DOHH2 (cell line): ENCODE data around the gene LPAR1.

Source experiments
- H3F3A ChIP-seq: fragments of 200-600 bp; sonication (generic), shearing (Covaris generic); 2 replicates; pipeline ENCODE4 v1.6.0; 2016; ENCODE audit warnings: antibody characterized with exemption, mild to moderate bottlenecking; ENCODE audit not compliant: control insufficient read depth, insufficient read depth
- H3K27ac ChIP-seq: fragments of 200-600 bp; sonication (generic); 2 replicates; pipeline ENCODE4 v1.5.1; 2014; ENCODE audit warnings: low read depth, mild to moderate bottlenecking, low read length, moderate library complexity
- H3K27me3 ChIP-seq: fragments of 200-600 bp; sonication (generic); 2 replicates; pipeline ENCODE4 v1.6.1; 2014; ENCODE audit warnings: mild to moderate bottlenecking, low read length, mixed read lengths; ENCODE audit not compliant: control insufficient read depth
- H3K36me3 ChIP-seq: fragments of 200-600 bp; sonication (generic); 2 replicates; pipeline ENCODE4 v1.6.1; 2014; ENCODE audit warnings: mild to moderate bottlenecking, low read length, moderate library complexity, mixed read lengths; ENCODE audit not compliant: control insufficient read depth
- H3K4me1 ChIP-seq: fragments of 200-600 bp; sonication (generic); 2 replicates; pipeline ENCODE4 v1.6.1; 2014; ENCODE audit warnings: mild to moderate bottlenecking, low read length, mixed read lengths; ENCODE audit not compliant: control insufficient read depth
- H3K4me2 ChIP-seq: fragments of 200-600 bp; sonication (generic); 2 replicates; pipeline ENCODE4 v1.6.0; 2014; ENCODE audit warnings: mild to moderate bottlenecking, low read length, moderate library complexity
- H3K4me3 ChIP-seq: fragments of 200-600 bp; sonication (generic); 2 replicates; pipeline ENCODE4 v1.5.1; 2014; ENCODE audit warnings: mild to moderate bottlenecking, low read length, mixed read lengths
- H3K79me2 ChIP-seq: fragments of 200-600 bp; sonication (generic); 2 replicates; pipeline ENCODE4 v1.6.1; 2014; ENCODE audit warnings: mild to moderate bottlenecking, low read length, mixed read lengths; ENCODE audit not compliant: control insufficient read depth
- H3K9me2 ChIP-seq: fragments of 200-600 bp; sonication (generic); replicated peaks from 2 replicates; pipeline ENCODE4 v1.6.1; 2014; ENCODE audit warnings: mild to moderate bottlenecking, low read length, mixed read lengths; ENCODE audit not compliant: control insufficient read depth
- H3K9me3 ChIP-seq: fragments of 200-600 bp; sonication (generic); 2 replicates; pipeline ENCODE4 v1.6.1; 2014; ENCODE audit warnings: antibody characterized with exemption, low read length, mixed read lengths; ENCODE audit not compliant: control insufficient read depth, insufficient read depth
- H4K20me1 ChIP-seq: fragments of 200-600 bp; sonication (generic); 2 replicates; pipeline ENCODE4 v1.6.0; 2014; ENCODE audit warnings: low read depth, mild to moderate bottlenecking, antibody characterized with exemption, low read length, moderate library complexity; ENCODE audit not compliant: control insufficient read depth, insufficient read depth
- EZH2phosphoT487 ChIP-seq: fragments of 200-600 bp; sonication (generic); IDR thresholded peaks from 2 replicates; pipeline ENCODE4 v1.6.1; 2017; ENCODE audit warnings: borderline replicate concordance, mild to moderate bottlenecking, antibody characterized with exemption, low read length, moderate library complexity, mixed read lengths
- TF ChIP-seq, protein P1 (sequence below): fragments of 200-600 bp; sonication (generic); IDR thresholded peaks from one replicate; pipeline ENCODE4 v1.5.1; 2014; ENCODE audit warnings: antibody characterized with exemption, mild to moderate bottlenecking, low read depth, low read length; ENCODE audit not compliant: poor library complexity, severe bottlenecking

Gene LPAR1

DNA sequence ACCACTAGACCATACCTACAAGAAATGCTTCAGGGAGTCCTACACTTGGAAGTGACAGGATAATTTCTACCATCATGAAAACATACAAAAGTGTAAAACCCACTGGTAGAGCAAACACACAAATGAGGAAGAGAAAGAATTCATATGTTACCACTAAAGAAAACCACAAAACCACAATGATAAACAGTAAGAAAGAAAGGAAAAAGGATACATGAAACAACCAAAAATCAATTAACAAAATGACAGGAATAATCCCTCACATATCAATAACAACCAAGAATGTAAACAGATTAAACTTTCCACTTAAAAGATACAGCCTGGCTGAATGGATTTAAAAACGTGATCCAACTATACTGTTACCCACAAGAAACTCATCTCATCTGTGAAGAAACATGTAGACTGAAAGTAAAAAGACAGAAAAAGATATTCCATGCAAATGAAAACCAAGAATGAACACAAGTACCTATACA lies 83.4 kb downstream of the LPAR1 start:
- Histone ChIP-seq H3K36me3 (no peaks in the 10 kb centered on the region), H3K4me2 (no peak overlapping the region), H3K79me2 (no peaks in the 10 kb centered on the region), H3K27me3 (no peaks in the 10 kb centered on the region), H3K27ac (no peak overlapping the region), H3K9me2 (no peaks in the 10 kb centered on the region), H3K9me3 (no peaks in the 10 kb centered on the region), H4K20me1 (no peaks in the 10 kb centered on the region), H3F3A (no peaks in the 10 kb centered on the region), H3K4me3 (no peak overlapping the region), H3K4me1 (peaks cover 10% of the 10 kb centered on the region)
- TF ChIP-seq EZH2phosphoT487, result no peak
- TF ChIP-seq, protein P1, sequence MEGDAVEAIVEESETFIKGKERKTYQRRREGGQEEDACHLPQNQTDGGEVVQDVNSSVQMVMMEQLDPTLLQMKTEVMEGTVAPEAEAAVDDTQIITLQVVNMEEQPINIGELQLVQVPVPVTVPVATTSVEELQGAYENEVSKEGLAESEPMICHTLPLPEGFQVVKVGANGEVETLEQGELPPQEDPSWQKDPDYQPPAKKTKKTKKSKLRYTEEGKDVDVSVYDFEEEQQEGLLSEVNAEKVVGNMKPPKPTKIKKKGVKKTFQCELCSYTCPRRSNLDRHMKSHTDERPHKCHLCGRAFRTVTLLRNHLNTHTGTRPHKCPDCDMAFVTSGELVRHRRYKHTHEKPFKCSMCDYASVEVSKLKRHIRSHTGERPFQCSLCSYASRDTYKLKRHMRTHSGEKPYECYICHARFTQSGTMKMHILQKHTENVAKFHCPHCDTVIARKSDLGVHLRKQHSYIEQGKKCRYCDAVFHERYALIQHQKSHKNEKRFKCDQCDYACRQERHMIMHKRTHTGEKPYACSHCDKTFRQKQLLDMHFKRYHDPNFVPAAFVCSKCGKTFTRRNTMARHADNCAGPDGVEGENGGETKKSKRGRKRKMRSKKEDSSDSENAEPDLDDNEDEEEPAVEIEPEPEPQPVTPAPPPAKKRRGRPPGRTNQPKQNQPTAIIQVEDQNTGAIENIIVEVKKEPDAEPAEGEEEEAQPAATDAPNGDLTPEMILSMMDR, result no peak

DNA sequence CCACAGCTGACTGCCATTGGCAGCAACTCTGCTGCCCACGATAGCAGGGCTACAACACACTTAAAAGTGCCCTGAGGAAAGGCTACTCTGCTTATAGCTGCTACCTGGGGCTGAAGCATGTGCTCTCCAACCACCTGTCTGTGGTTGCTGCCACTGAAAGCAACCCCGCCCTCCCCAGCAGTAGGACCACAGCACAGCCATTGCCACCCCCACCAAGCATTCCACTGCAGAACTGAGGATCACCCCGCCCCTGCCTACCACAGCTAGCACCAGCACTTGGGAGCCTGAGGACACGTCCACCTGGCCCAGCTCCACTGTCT lies 85.8 kb downstream of the LPAR1 start:
- no peak overlapping the region for H3K4me2 ChIP-seq
- no peak overlapping the region for H3K4me3 ChIP-seq
- no peak overlapping the region for H3K27ac ChIP-seq
- no peaks in the 10 kb centered on the region for H3K9me2 ChIP-seq
- H3K27me3 ChIP-seq, result no peaks in the 10 kb centered on the region
- no peaks in the 10 kb centered on the region for H3K36me3 ChIP-seq
- TF ChIP-seq EZH2phosphoT487, result no peak
- TF ChIP-seq, protein P1, result no peak
- no peaks in the 10 kb centered on the region for H3F3A ChIP-seq
- no peaks in the 10 kb centered on the region for H3K9me3 ChIP-seq
- H3K79me2 ChIP-seq, result no peaks in the 10 kb centered on the region
- peaks cover 10% of the 10 kb centered on the region for H3K4me1 ChIP-seq
- no peaks in the 10 kb centered on the region for H4K20me1 ChIP-seq

DNA sequence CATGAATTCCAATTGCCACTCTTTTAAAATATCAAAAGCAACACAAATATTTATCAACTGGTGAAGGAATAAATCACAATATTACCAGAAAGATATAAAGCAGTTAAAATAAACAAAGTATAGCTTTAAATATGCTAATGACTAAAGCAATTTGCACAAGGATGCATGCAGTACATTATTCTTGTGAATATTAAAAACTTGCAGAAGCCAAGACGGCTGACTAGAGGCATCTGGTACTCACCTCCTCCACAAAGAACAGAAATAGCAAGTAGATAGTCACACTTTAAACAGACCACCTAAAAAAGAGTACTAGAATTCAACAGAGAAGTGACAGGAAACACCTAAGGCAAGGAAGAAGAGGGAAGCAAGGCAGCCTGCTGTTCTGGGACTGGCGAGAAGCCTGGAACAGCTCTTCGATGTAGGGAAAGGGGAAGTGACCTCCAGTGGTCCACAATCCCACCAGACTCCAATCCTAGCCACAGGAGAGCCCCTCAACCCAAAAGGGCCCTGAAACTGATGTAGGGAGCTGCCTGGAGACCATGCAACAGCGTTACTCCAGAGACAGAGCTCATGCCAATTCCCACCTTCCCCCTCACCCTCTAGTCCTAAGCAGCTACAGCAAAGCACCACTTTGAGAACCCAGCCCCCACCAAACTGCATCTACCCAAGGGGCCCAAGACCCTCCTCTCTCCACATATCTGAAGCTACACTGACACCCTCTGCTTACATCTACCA lies 86.3 kb downstream of the LPAR1 start:
- Histone ChIP-seq H3K9me2 (no peaks in the 10 kb centered on the region), H3K36me3 (no peaks in the 10 kb centered on the region), H3K79me2 (no peaks in the 10 kb centered on the region), H3K27me3 (no peaks in the 10 kb centered on the region), H3F3A (no peaks in the 10 kb centered on the region), H3K27ac (no peak overlapping the region), H3K4me3 (no peak overlapping the region), H3K4me1 (peaks cover 10% of the 10 kb centered on the region), H3K4me2 (no peak overlapping the region), H4K20me1 (no peaks in the 10 kb centered on the region), H3K9me3 (no peaks in the 10 kb centered on the region)
- no peak for TF ChIP-seq EZH2phosphoT487
- TF ChIP-seq, protein P1, result no peak
